HCT116 (cell line): ENCODE measurements around the gene NOTCH1. TPM values are rescaled to one million over a fixed set of nuclear protein-coding genes. Genes with fewer than 3 reads are reported as not detected.

Source experiments
- ATAC-seq: fragments of 200-7000 bp; cut with Tn5 transposase; 2 replicates; pipeline ENCODE4 v1.9.1; 2020; ENCODE audit warnings: mild to moderate bottlenecking, moderate library complexity
- BruUV-seq: library from RNA; stranded (reverse); fragments of 400-500 nt; replicated peaks from 2 replicates; lab custom pipeline; 2021; lab: Mats Ljungman, UMichigan
- CTCF ChIA-PET: fragments of 300-600 bp; sonication (Branson Sonifier 250); formaldehyde crosslinking; loops from one replicate; lab custom pipeline; 2021; ENCODE audit warnings: antibody characterized with exemption; lab: Charles Lee
- POLR2A ChIA-PET: fragments of 300-600, 350-600 bp; sonication (Branson Sonifier 250); formaldehyde crosslinking; loops from one replicate; lab custom pipeline; 2021; ENCODE audit warnings: antibody characterized with exemption; lab: Charles Lee
- RAD21 ChIA-PET, 2 experiments: fragments of 300-600 bp; sonication (Branson Sonifier 250); formaldehyde crosslinking; loops; one replicate each; lab custom pipeline; 2023; ENCODE audit warnings: low total read pairs in 2 of 2; ENCODE audit not compliant: uncharacterized antibody in 2 of 2, unreplicated experiment in 2 of 2, low non-redundant PET in 1 of 2; lab: Charles Lee
- DNase-seq: peaks from one replicate; pipeline ENCODE4 v3.0.0-alpha.2; 2010; ENCODE audit warnings: low read depth, low spot score
- H2AFZ ChIP-seq: fragments of 200-600 bp; shearing (Covaris generic), sonication (generic); 2 replicates; pipeline ENCODE4 v1.6.1; 2017; ENCODE audit warnings: low read depth, mixed run types, mixed read lengths, antibody characterized with exemption, low read length; ENCODE audit not compliant: poor library complexity, severe bottlenecking
- H3K27ac ChIP-seq: 2 replicates; pipeline ENCODE4 v1.5.1; 2012; ENCODE audit warnings: low read depth, low read length
- H3K27me3 ChIP-seq: fragments of 200-600 bp; sonication (generic); 2 replicates; pipeline ENCODE4 v1.6.1; 2016; ENCODE audit warnings: mixed run types, low read length, mixed read lengths; ENCODE audit not compliant: insufficient read depth
- H3K36me3 ChIP-seq, 2 experiments: fragments of 200-500 bp in 1 of 2; fragments of 200-600 bp in 1 of 2; sonication (Bioruptor generic) in 1 of 2; sonication (generic) in 1 of 2; 2 replicates each; pipeline versions ENCODE4 v1.5.1 to v1.6.1; 2014 to 2016; ENCODE audit warnings: low read length in 2 of 2, inconsistent platforms in 1 of 2, mixed read lengths in 1 of 2, mixed run types in 1 of 2; ENCODE audit not compliant: insufficient read depth in 2 of 2, control insufficient read depth in 1 of 2
- H3K4me1 ChIP-seq, 2 experiments: fragments of 200-600 bp in 1 of 2; sonication (generic) in 1 of 2; 2 replicates each; pipeline versions ENCODE4 v1.5.1 to v1.6.1; 2012 to 2017; ENCODE audit warnings: low read length in 2 of 2, inconsistent platforms in 1 of 2, mild to moderate bottlenecking in 1 of 2, mixed read lengths in 1 of 2, mixed run types in 1 of 2, moderate library complexity in 1 of 2; ENCODE audit not compliant: insufficient read depth in 2 of 2, control insufficient read depth in 1 of 2
- H3K4me2 ChIP-seq: fragments of 200-600 bp; sonication (generic); 2 replicates; pipeline ENCODE4 v1.6.1; 2017; ENCODE audit warnings: mixed run types, low read length, mixed read lengths
- H3K4me3 ChIP-seq, 2 experiments: fragments of 200-600 bp in 1 of 2; sonication (generic) in 1 of 2; replicated peaks in 1 of 2; 2 replicates each; pipeline ENCODE4 v1.5.1; 2011 to 2016; ENCODE audit warnings: low read length in 2 of 2, control low read depth in 1 of 2, low read depth in 1 of 2, mild to moderate bottlenecking in 1 of 2, mixed read lengths in 1 of 2, mixed run types in 1 of 2
- H3K79me2 ChIP-seq: fragments of 200-600 bp; sonication (generic); 2 replicates; pipeline ENCODE4 v1.6.1; 2017; ENCODE audit warnings: mild to moderate bottlenecking, mixed run types, low read length, moderate library complexity, mixed read lengths; ENCODE audit not compliant: insufficient read depth
- H3K9ac ChIP-seq: fragments of 200-600 bp; sonication (generic); 2 replicates; pipeline ENCODE4 v1.6.1; 2016; ENCODE audit warnings: low read length, mixed read lengths
- H3K9me2 ChIP-seq: fragments of 200-600 bp; sonication (generic), shearing (Covaris generic); 2 replicates; pipeline ENCODE4 v1.6.1; 2017; ENCODE audit warnings: mixed run types, mild to moderate bottlenecking, moderate library complexity; ENCODE audit not compliant: insufficient read depth
- H3K9me3 ChIP-seq, 2 experiments: fragments of 200-500 bp in 1 of 2; fragments of 200-600 bp in 1 of 2; sonication (Bioruptor generic) in 1 of 2; sonication (generic) in 1 of 2; 2 replicates each; pipeline ENCODE4 v1.6.1; 2014 to 2017; ENCODE audit warnings: low read length in 2 of 2, mixed read lengths in 2 of 2, inconsistent platforms in 1 of 2, low read depth in 1 of 2, mild to moderate bottlenecking in 1 of 2, mixed run types in 1 of 2, moderate library complexity in 1 of 2; ENCODE audit not compliant: control insufficient read depth in 1 of 2, insufficient read depth in 1 of 2
- H4K20me1 ChIP-seq: fragments of 200-600 bp; sonication (generic), shearing (Covaris generic); 2 replicates; pipeline ENCODE4 v1.6.1; 2017; ENCODE audit warnings: mixed run types, mild to moderate bottlenecking, moderate library complexity; ENCODE audit not compliant: insufficient read depth
- ATF3 ChIP-seq: IDR thresholded peaks from 2 replicates; pipeline ENCODE4 v1.6.1; 2012
- CBX3 ChIP-seq: IDR thresholded peaks from 2 replicates; pipeline ENCODE4 v1.6.1; 2012; ENCODE audit warnings: low read depth
- CEBPB ChIP-seq: IDR thresholded peaks from 2 replicates; pipeline ENCODE4 v1.6.1; 2012; ENCODE audit warnings: low read depth
- EZH2 ChIP-seq: fragments of 200-600 bp; sonication (generic); IDR thresholded peaks from 2 replicates; pipeline ENCODE4 v1.6.1; 2017; ENCODE audit warnings: antibody characterized with exemption, mixed run types
- EZH2phosphoT487 ChIP-seq: fragments of 200-600 bp; IDR thresholded peaks from 2 replicates; pipeline ENCODE4 v1.6.1; 2018; ENCODE audit warnings: antibody characterized with exemption, borderline replicate concordance
- JUND ChIP-seq: IDR thresholded peaks from 2 replicates; pipeline ENCODE4 v1.6.1; 2012
- MAX ChIP-seq: IDR thresholded peaks from 2 replicates; pipeline ENCODE4 v1.6.1; 2012
- POLR2A ChIP-seq: IDR thresholded peaks from 2 replicates; pipeline ENCODE4 v1.7.0; 2011; ENCODE audit warnings: borderline replicate concordance; ENCODE audit not compliant: insufficient read depth, insufficient read length; ENCODE audit errors: extremely low read depth
- POLR2AphosphoS5 ChIP-seq: IDR thresholded peaks from 2 replicates; pipeline ENCODE4 v1.6.1; 2011; ENCODE audit warnings: mild to moderate bottlenecking, low read depth, low read length, moderate library complexity
- REST ChIP-seq: IDR thresholded peaks from 2 replicates; pipeline ENCODE4 v1.6.1; 2012; ENCODE audit warnings: low read depth
- SP1 ChIP-seq: IDR thresholded peaks from 2 replicates; pipeline ENCODE4 v1.6.1; 2012; ENCODE audit warnings: low read depth
- YY1 ChIP-seq: IDR thresholded peaks from 2 replicates; pipeline ENCODE4 v1.6.1; 2011; ENCODE audit warnings: low read length, low read depth, moderate library complexity, mild to moderate bottlenecking; ENCODE audit not compliant: insufficient replicate concordance; ENCODE audit errors: extremely low read depth
- ZFX ChIP-seq: fragments of 450-650 bp; IDR thresholded peaks from 2 replicates; pipeline ENCODE4 v1.6.1; 2017
- intact Hi-C: fragments of 100-400 bp; cut with micrococcal nuclease; formaldehyde crosslinking; loops from 2 replicates; pipeline ENCODE4 v1.10.0; 2022
- total RNA-seq: library from RNA; stranded (reverse); gene quantifications from one replicate; pipeline ENCODE4 v1.2.1, GENCODE V29; 2021; ENCODE audit not compliant: unreplicated experiment

NOTCH1 gene
- total RNA-seq, 1 experiment from 2014 or later = 36.2 TPM

- H3K4me1 ChIP-seq = no peaks in the 10 kb centered on the region
- peaks cover 44% of the 10 kb centered on the region for H3K79me2 ChIP-seq
- no TSS peak for BruUV-seq
- no peak for TF ChIP-seq ZFX
- no peak for TF ChIP-seq EZH2
- no peak for TF ChIP-seq REST
- TF ChIP-seq EZH2phosphoT487 = no peak
- TF ChIP-seq MAX = no peak
- no peak for TF ChIP-seq CEBPB
- TF ChIP-seq POLR2AphosphoS5 = no peak
- no peak for TF ChIP-seq ATF3
- TF ChIP-seq POLR2A = no peak
- TF ChIP-seq JUND = no peak
- TF ChIP-seq SP1 = no peak
- no peak for TF ChIP-seq CBX3
- no peak for TF ChIP-seq YY1
- no peak overlapping the region for H3K4me2 ChIP-seq
- RAD21 ChIA-PET = no interaction called here
- POLR2A ChIA-PET = no interaction called here
- no peaks in the 10 kb centered on the region for H3K9me3 ChIP-seq
- ATAC-seq (no peak), DNase-seq (no peak)
- no peak overlapping the region for H2AFZ ChIP-seq
- H3K36me3 ChIP-seq = peaks cover 64 to 68% of the 10 kb centered on the region in 2 experiments
- H3K27me3 ChIP-seq = no peaks in the 10 kb centered on the region
- CTCF ChIA-PET = no interaction called here
- no peak overlapping the region for H3K9ac ChIP-seq
- no peak overlapping the region for H3K27ac ChIP-seq
- H3K9me2 ChIP-seq = no peaks in the 10 kb centered on the region
- H3K4me3 ChIP-seq = no peak overlapping the region
- no peaks in the 10 kb centered on the region; the same call in 1 of the 2 replicates for H4K20me1 ChIP-seq
- intact Hi-C loops = no loop called here
Measured at GRCh38 chr9:136467766-136468165, 78.1 kb downstream of the NOTCH1 start.
